Stimulated activated CD8-positive, alpha-beta memory T cell treated with anti-CD3 and anti-CD28 coated beads, Interleukin-4, amount 100 ng/mL, for 48 hours (primary cell): ENCODE results near the gene ASIC2.

ENCODE experiments used
- DNase-seq: peaks from one replicate; pipeline ENCODE4 v3.0.0-alpha.2; 2020

ASIC2 gene

GRCh38 chr17:33151565-33151964 lies 141.5 kb downstream of the ASIC2 start:
- no peak for DNase-seq

DNA sequence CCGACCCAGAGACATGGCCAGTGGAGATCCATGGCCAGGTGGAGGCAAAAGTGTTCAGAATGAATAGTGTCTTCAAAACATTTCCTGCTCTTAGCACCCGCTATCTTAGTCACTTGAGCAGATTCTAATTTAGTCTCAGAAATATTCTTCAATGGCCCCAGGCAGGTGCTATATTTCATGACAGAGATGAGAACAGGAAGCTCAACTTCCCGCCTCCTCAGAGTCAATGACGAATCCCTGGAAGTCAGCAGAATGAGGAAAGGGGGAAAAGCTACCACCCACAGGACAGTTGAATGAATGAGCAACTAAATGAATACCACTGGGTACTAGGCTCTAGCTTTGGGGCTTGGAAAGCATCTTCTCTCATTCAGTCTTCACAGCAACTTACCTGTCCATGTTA lies 147.2 kb downstream of the ASIC2 start:
- DNase-seq = no peak

DNA sequence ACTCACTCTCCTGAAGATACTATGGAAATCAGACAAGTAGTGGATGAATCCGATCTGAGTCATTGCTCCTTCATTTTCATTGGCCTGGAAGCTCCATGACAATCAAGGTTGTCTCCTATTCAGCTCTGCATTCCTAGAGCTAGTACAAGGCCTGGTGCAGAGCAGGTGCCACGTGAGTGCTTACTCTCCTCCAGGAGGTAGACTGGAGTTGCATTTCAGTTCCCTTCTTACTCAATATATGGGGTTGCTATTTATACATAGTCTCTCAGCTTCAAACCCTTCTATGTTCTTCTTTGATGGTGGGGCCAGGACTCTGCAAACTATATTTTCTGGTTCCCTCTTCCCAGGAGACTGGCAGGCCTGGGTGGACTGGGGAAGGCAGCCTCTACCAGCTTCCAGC lies 148.3 kb downstream of the ASIC2 start:
- no peak for DNase-seq

- DNase-seq = peak; percentile 30
Observed at GRCh38 chr17:33142705-33143299, 150.3 kb downstream of the ASIC2 start.

DNA sequence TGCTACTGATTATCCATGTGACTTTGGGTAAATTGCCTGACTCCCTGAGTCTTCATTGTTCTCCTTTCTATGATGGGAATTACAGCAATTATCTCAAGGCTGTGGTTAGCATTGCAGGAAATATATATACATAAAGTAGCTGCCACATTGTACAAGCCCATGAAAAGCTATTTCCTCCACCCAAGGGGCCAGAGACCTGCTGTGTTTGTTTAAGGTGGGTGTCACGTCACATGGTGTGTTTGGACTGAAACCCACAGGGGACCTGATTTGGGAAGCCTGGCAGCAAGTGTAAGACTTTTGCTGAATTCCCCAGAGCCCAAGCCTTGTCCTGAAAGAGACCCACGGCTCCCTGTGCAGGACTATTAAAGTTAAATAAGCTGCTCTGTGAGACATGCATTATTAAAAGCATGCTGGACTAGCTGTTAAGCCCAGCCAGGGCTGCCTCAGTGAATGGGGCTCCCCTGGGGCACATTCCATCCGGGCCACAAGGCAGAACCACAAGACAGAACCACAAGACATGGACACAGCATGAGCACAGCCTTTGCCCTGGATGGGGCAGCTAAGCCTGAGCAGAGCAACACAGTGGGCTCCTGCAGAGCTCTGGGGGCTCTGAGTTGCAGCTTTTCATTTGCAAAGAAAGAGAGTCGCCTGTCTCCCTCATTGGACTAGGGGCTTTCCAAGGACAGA lies 152.5 kb downstream of the ASIC2 start:
- no peak for DNase-seq

GRCh38 chr17:33138627-33139026 lies 154.5 kb downstream of the ASIC2 start:
- no peak for DNase-seq

DNA sequence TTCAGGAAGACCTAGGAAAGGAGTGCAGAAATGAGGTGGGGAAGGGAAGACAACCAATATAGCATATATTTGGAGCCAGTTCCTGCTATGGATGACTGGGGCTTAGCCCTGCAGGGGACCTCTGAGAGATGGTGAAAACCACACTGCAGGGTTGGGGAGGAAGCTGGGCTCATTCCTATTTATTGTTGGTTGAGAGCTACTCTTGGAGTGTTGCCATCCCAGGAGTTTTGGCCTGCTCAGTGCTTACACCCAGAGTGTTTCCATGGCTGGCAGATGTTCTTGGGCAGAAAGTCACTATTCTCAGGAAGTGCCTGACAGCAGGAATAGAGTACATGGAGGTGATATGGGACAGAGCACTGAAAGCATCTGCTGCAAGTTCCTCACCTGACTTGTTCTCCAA lies 155.7 kb downstream of the ASIC2 start:
- no peak for DNase-seq

- no peak for DNase-seq
Observed at GRCh38 chr17:33135691-33136090, 157.4 kb downstream of the ASIC2 start.

GRCh38 chr17:33131620-33132019 lies 161.5 kb downstream of the ASIC2 start:
- no peak for DNase-seq

- no peak for DNase-seq
Observed at GRCh38 chr17:33127706-33128105, 165.4 kb downstream of the ASIC2 start.

DNA sequence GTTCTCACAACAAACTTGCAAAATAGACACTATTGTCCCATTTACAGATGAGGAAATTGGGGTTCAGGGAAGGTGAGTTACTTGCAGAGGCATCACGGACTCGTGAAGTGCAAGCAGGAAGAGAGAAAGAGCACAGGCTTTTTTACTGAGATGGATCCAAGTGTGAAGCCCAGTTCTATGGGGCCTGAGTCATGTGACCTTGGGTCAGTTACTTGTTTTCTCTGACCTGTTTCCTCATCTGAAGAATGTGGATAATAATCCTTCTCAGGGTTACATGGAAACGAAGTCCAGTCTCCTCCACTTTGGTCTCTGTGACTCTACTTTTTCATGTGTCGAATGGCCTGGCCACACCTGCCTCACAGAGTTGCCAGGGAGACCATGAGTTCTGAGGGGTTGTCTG lies 167.0 kb downstream of the ASIC2 start:
- no peak for DNase-seq

- no peak for DNase-seq
Observed at GRCh38 chr17:33125552-33125950, 167.5 kb downstream of the ASIC2 start.

- no peak for DNase-seq
Observed at GRCh38 chr17:33124871-33125551, 168.1 kb downstream of the ASIC2 start.

- no peak for DNase-seq
Observed at GRCh38 chr17:33124185-33124584, 168.9 kb downstream of the ASIC2 start.

DNA sequence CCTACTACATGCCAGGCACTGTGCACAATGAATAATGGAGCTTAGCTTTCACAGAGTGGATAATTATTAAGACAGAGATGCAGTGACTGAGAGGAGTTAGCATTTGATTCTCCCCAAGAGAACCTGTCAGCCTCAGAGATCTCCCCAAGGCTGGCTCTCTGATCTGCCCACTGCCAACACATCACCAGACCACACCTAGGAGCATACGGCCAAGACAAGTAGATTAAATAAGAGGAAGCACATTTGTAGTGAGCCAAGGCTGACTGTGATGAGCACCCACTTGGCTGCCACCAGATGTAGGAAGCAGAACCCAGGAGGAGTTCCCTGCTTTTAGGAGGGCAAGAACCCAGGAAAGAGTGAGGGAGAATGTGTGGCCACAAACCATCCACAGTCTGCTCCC lies 171.3 kb downstream of the ASIC2 start:
- DNase-seq = no peak

- no peak for DNase-seq
Observed at GRCh38 chr17:33121272-33121671, 171.8 kb downstream of the ASIC2 start.

- no peak for DNase-seq
Observed at GRCh38 chr17:33120103-33120502, 173.0 kb downstream of the ASIC2 start.

GRCh38 chr17:33118391-33119075 lies 174.6 kb downstream of the ASIC2 start:
- DNase-seq = no peak

DNA sequence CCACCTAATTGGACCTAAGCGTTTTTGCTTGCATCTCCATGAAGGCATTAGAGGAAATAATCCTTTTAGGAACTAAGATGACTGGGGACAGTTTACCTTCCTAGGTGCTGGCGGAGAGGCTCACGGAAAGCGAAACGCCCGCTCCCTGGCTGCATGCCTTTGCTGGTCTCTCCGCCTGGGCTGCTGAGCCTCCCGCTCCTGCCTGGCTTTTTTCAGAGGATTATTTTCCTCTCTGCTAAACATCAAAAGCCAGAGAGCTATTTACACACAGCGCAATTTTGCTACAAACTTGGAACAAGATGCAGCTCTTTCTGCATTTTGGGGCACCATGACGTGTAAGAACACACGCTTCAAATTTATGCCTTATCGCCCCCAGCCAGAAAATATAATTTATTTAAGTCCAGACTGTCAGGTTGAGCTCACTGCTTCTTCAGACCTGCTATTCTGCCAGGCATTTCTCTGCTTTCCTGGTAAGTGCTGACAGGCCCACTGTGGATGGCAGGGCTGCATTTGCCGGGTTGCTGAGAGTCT lies 177.0 kb downstream of the ASIC2 start:
- no peak for DNase-seq

- no peak for DNase-seq
Observed at GRCh38 chr17:33115366-33115765, 177.7 kb downstream of the ASIC2 start.

- no peak for DNase-seq
Observed at GRCh38 chr17:33113991-33114370, 179.1 kb downstream of the ASIC2 start.

GRCh38 chr17:33113276-33113990 lies 179.7 kb downstream of the ASIC2 start:
- DNase-seq = no peak

- DNase-seq = no peak
Observed at GRCh38 chr17:33112763-33113162, 180.3 kb downstream of the ASIC2 start.
